Astrocyte (in vitro differentiated cells and primary cell): ENCODE data around the gene DYSF.
"Not testable (repeated sequence)": the region's sequence is repeated elsewhere in the genome, so short reads cannot be mapped to it uniquely, and the experiment has no call there.

Experiments used
- EZH2 ChIP-seq: IDR thresholded peaks from 2 replicates; pipeline ENCODE4 v1.6.1; 2012; ENCODE audit warnings: mild to moderate bottlenecking, low read length, inconsistent platforms; ENCODE audit not compliant: insufficient read depth
- TF ChIP-seq, protein P1 (sequence below): IDR thresholded peaks from 2 replicates; pipeline ENCODE4 v1.5.1; 2011; ENCODE audit warnings: low read depth, mild to moderate bottlenecking, inconsistent platforms, low read length, moderate library complexity; ENCODE audit not compliant: insufficient read depth

DNA sequence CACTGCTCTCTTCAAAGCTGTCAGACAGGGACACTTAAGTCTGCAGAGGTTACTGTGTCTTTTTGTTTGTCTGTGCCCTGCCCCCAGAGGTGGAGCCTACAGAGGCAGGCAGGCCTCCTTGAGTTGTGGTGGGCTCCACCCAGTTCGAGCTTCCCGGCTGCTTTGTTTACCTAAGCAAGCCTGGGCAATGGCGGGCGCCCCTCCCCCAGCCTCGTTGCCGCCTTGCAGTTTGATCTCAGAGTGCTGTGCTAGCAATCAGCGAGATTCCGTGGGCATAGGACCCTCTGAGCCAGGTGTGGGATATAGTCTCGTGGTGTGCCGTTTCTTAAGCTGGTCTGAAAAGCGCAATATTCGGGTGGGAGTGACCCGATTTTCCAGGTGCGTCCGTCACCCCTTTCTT, 36.5 kb upstream of the DYSF start:
- TF ChIP-seq, protein P1, sequence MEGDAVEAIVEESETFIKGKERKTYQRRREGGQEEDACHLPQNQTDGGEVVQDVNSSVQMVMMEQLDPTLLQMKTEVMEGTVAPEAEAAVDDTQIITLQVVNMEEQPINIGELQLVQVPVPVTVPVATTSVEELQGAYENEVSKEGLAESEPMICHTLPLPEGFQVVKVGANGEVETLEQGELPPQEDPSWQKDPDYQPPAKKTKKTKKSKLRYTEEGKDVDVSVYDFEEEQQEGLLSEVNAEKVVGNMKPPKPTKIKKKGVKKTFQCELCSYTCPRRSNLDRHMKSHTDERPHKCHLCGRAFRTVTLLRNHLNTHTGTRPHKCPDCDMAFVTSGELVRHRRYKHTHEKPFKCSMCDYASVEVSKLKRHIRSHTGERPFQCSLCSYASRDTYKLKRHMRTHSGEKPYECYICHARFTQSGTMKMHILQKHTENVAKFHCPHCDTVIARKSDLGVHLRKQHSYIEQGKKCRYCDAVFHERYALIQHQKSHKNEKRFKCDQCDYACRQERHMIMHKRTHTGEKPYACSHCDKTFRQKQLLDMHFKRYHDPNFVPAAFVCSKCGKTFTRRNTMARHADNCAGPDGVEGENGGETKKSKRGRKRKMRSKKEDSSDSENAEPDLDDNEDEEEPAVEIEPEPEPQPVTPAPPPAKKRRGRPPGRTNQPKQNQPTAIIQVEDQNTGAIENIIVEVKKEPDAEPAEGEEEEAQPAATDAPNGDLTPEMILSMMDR = not testable (repeated sequence)
- TF ChIP-seq EZH2 = not testable (repeated sequence)
